GM21528 (cell line): Measurements from ENCODE around the gene ACOT7.
A peak's percentile ranks its signal among the peaks of the same experiment; 100 is the strongest.

Source experiments
- ATAC-seq: cut with Tn5 transposase; IDR thresholded peaks from one replicate; pipeline ENCODE4 v1.9.1; 2021; ENCODE audit warnings: mild to moderate bottlenecking, moderate library complexity; ENCODE audit not compliant: unreplicated experiment, low FRiP score

ACOT7 gene

DNA sequence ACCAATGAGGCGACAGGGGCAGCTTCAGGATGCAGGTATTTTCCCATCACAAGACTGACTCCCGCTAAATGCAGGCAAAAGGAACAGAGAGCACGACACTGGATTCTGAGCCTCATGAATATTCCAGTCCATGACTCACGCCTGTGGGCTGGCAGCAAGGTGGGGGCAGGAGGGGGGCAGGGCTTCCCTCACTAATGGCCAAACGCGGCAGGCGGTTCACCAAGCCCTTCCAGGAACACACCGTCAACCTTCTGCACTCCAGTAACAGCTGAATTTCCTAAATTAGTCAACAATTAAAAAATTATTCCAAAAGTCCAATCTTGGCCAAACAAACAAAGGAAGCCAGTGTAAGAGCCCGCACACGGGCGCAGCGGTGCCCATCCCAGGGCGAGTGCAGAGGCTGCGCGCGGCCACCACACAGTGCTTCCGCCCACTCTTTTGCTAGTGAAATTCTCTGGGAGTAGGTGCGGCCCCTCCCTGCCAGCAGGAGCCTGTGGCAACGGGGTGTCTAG lies 120.1 kb downstream of the ACOT7 start:
- ATAC-seq: no peak

DNA sequence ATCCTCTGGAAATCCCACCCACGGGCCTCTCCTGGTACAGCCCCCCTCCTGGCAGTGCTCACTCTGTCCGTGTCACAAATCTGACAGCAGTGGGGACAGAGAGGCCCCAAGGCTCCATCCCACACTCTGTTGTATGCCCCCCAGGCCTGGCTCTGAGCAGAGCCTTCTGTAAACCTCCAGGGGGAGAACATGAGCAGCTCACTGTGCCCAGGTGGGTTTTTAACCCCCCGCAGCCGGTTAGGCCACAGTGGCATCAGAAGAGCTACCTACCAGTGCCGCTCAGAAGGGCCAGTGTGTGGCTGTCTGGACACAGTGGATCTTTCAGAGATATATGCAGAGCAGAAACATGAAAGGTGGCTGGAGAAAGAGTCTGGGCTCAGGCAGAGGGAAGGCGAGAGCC lies 120.7 kb downstream of the ACOT7 start:
- ATAC-seq: no peak

DNA sequence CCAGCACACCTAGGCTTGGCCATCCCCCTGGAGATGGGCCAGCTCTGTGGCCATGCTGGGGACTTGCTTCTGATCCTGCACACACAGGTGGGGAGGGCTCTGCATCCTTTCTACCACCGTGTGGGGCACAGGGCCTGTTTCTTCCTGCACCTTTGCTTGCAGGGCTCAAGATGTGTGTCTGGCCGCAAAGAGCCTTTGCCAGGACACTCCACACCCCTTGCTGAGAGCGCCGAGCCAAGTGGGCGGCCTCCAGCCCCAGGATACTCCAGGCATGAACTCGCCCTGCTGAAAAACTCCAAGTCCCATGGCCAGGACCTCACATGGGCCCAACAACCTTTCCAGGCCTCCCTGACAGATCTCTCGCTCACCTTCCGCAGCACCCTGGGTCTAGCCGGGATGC lies 121.1 kb downstream of the ACOT7 start:
- ATAC-seq: no peak

DNA sequence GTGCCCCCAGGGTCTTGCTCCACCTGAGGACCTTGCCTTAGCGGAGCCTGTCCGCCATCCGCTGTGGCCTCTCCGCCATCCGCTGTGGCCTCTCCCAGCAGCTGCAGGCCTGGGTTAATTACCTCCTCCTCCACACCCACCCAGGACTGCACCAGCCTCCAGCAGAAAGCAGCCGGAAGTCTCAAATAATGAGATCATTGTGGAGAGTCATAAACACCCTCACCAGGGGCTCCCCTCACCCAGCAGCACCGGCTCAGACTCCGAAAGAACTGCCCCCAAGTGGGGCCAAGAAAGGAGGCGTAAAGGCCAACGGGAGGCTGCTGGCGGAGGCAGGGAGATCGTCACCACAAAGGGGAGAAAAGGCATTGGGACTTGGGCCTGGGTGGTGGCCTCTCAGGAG lies 122.0 kb downstream of the ACOT7 start:
- no peak for ATAC-seq

DNA sequence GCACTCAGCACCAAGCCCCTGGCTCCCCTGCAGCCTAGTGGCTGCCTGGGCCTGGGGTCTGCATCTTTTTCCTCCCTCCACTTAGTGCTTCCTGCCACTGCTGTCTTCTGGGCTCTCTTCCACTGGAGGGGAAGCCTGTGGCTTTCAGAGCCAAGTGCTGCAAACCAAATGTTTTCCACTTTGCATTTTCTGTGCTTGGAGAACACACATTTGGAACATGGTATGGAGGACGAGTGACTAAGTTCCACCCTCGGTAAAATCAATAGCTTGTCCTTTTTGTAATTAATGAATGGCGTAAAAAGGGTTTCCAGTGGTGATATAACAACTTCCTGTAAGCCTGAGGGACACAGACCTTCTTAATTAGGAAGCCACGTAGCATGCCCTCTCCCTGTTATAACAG lies 122.6 kb downstream of the ACOT7 start:
- no peak for ATAC-seq

DNA sequence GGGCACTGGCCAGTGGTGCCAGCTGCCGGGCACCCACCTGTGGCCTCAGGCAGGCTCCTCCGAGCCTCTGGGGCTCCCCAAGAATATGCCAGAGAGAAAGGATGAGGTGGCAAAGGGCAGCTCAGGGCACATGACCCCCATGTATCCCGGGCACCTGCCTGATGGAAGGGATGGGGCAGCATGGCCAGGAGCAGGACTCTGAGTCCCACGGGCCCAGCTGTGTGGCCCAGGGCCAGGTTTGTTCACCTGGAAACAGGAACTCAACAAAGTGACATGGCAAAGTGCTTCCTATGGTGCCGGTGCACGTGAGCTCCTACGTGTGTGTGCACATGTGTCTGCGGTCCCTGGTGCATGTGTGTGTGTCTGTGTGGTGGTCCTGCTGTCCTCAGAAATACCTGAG lies 123.2 kb downstream of the ACOT7 start:
- no peak for ATAC-seq

DNA sequence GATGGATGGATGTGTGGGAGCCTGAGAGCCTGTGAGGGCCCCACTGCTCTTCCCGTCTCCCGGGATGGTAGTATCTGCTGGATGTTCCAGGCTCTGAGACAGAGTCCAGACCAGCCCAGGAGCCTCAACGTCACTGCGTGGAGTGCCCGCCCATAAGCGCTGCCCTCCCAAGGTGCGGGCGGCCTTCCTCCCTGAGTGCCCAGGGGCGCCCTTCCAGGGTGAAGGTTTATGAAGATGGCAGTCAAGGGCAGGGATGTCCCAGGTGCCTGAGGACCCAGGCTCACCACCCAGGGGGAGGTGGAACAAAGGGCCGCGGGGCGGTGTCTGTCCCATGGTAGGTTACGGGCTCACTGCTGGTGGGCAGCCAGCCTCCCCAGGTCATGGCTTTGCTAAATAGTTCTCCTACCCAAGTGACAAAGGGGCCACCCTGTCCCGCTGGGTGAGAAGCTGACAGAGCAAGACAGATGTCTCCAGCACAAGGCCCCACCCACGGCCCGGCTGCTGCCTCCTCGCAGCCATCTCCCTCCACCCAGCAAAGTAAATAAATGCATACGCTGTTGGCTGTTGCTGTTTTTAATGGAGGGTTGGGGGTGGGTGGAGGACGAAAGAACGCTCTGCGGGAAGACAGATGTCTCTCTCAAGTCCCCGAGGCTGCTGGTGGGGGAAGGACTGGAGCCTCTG lies 123.7 kb downstream of the ACOT7 start:
- no peak for ATAC-seq

DNA sequence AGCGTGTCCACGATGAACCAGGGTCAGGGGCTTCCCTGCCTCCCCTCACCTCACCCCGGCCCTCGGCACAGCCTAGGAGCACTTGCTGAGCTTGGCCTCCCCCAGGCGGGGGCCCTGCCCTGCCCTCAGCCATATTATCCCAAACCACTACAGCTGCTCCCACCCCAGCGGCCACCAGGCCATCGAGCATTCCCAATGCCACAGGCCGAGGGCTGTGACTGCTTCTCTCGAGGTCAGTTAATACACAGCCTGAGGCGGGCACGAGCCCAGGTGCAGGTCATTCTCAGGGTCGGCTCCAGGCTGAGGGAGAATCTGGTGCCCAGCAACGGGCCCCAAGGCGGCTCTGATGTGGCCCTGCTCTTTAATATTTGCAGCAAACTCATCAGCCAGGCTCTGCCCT lies 124.3 kb downstream of the ACOT7 start:
- ATAC-seq: no peak

DNA sequence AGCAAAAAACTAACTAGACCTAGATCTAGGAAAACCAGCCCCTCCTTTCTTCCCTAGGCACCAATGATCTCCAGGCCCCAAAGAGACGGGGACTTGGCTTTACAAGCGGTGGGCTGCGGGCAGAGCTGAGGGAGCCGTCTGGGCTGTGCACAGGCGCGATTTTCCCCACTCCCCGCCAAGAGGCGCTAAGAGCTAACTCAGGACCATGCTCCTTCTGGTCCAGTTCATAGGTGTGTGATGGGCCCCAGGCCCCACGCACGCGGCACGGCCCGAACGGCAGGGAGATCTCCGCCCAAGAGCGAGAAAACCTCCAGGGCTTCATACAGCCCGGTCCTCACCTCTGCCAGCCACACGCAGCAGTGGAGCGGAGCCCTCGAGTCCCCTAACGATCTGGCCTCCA lies 125.2 kb downstream of the ACOT7 start:
- ATAC-seq: no peak

DNA sequence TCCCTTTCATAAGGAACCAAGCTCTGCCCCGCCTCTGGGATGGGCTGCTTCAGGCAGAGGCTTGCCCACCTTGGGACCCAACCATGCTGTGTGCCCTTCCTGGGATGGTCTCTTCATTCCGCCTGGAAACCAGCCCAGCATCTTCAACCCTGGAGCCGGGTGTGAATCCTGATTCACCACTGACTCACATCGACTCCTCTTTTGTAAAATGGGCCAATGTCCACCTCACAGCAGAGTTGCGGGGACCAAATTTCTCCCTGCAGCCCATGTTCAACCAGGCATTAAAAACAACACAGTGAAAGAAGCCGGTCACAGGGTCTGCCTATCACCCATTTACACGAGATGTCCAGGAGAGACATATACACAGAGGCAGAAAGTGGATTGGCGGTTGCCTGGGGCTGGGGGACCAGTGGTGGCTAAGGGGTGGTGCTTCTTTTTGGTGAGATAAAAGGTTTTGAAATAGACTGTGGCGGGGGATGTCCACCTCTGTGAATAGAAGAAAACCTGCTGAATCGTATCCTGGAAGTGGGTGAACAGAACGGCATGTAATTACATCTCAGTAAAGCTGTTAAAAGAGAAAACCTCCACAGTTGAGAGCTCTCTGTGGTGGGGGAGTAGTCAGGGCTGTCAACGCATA lies 125.8 kb downstream of the ACOT7 start:
- no peak for ATAC-seq

DNA sequence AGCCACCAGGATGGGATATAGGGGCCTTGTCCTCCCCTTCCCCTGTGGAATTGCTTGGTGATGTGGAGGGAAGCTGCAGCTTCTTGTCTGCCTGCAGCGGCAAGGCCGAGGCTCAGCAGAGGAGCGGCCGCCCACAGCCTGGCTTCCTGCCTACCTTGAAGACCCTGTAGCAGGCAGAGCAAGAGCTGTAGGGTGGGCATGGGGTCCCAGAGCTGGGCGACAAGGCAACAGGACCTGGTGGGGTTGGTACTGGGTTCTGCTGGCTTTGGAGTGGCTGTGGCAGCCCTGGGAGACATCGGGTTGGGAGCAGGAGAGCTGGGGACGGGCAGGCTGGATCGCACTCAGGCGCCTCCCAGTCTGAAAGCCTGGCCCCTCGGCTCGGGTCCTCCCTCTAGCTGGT lies 126.9 kb downstream of the ACOT7 start:
- no peak for ATAC-seq

DNA sequence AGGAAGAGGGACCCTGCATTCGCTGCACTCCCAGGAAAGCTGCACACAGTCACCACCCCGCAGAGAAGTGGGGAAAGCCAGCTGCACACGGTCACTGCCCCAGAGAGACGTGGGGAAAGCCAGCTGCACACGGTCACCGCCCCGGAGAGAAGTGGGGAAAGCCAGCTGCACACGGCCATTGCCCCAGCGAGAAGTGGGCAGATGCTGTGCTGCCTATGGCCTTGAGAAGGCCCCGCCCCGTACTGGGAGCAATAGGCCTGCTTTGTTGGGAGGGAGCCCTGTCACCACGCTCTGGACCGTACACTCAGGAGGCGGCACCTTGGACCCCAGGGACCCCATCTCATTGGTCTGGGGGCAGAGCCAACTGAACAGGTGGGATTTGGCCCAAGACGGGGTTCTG lies 128.4 kb downstream of the ACOT7 start:
- ATAC-seq: no peak

DNA sequence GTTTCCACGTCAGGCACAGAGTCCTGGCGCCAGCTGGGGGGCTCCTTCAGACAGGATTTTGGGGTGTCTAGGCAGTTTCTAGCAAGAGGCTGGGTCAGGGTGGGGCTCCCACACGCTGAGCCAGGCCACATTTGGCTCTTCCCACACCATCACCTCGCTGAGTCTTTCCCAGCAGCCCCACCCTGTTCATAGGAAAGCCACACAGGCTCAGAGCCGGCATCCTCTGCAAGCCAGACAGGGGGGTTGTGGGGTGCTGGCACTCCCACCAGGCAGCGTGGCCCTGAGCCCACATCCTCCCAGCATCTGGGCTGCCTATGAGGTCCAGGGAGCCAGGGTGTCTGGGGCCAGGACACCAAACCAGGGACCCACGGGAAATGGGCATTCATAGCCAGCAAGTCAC lies 129.9 kb downstream of the ACOT7 start:
- ATAC-seq: no peak

DNA sequence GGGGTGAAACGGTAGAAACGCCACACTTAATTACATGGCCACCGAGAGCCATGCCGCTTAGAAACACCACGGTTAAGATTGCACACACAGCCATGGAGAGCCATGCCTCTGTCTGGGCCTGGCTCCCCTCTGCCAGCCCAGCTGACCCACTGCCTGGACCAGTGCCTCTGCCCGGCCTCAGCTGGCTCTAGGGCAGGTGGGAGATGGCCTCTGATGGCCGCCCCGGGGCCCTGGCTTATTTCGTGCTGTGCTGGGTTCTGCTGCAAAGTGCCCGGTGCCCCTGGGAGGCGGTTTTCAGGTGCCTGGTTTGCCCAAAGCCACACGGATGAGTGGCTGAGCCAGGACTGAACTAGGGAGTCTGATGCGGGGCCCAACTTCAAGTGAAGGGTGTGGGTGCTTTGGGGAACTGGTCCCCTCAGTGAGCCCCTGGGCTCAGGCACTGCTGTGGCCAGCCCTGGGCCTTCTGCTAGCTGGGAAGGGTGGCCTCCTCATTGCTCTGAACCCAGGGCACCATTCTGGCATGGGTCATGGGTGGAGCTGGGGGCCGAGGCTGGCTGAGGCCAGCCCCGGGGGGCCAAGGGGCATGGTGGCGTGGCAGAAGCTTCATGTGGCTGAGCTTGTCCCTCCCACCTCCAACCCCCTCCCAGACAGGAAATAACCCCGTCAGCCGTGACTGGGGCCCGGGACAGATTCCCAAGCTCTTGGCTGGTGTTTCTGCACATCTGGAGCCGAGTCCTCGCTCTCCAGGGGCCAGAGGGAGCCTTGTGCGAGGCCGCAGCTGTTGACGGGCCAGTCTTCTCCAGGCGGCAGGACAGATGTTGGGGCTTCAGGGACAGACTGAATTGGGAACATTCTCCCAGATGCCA lies 130.8 kb downstream of the ACOT7 start:
- no peak for ATAC-seq

DNA sequence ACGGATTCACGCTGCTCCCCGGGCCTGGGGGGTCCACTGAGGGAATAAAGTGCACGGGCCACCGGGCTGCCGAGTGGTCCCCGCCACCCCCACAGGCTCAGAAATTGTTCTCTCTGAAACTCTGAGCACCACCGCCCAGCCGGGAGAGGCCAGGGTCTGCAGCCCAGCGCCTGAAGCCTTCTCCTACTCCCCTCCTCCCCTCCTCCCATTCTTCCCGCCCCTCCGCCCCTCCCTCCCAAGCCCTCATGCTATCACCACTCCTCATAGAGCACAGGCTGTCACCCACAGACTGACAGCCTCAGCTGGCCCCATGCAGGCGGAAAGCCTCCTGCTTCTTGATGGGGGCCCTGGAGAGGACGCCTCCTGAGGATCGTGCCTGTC lies 132.0 kb downstream of the ACOT7 start:
- ATAC-seq: no peak

DNA sequence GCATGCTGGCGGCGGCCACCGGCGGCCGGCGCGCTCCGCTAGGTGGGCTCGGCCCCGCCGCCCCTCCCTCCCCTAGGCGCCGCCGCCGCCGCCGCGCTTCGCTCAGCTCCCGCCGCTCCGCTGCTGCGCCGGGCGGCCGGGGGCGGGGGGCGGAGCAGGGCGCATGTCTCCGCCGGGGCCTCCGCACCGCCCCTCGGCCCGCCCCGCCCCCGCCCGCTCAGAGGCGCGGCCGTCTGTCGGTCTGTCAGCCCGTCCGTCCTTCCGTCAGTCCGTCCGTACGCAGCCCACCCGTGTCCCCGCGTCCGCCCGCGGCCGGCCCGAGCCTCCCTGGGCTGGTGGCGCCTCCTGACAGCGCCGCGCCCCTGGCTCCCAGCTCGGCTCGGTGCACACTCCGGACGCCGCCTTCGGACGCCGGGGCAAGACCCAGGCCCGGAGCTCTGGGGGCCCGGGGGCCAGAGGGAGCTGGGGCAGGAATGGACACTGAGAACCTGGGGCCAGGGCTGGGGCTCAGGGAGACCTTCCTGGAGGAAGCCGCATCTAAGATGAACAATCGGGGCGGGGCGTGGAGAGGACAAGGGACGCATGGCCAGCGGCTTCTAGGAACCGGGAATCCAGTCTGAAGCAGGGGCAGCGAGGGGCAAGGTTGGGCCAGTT lies 132.5 kb downstream of the ACOT7 start, which contains the start of gene GPR153:
GPR153 (minus strand) TSS at position 138 of the 654 bp plus-strand sequence. CDS start 6,193 bp downstream, outside the sequence.
- peak; percentile 41 for ATAC-seq

DNA sequence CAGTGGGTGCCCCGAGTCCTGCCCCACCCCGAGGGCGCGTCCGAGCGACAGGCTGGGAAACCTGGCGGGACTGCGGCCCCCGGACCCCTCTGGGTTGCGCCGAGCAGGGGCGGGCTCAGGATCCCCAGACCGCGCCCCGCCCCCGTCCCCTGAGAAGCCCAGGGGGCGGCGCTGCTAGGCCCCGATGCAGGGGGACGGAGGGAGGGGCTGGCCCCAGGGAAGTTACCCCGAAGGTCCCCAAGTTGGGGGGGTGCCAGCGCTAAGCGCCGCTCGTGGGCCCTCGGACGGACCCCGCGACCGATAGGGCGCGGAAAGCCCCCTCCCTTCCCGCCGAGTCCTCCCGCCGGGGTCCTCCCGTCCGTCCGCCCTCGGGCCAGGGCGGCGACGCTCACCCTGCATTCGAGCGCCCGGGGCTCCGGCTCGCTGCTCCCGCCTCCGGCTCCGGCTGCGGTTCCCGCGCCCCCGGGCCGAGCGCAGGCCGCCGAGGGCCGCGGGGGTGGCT lies 133.1 kb downstream of the ACOT7 start:
- peak; percentile 36 for ATAC-seq

DNA sequence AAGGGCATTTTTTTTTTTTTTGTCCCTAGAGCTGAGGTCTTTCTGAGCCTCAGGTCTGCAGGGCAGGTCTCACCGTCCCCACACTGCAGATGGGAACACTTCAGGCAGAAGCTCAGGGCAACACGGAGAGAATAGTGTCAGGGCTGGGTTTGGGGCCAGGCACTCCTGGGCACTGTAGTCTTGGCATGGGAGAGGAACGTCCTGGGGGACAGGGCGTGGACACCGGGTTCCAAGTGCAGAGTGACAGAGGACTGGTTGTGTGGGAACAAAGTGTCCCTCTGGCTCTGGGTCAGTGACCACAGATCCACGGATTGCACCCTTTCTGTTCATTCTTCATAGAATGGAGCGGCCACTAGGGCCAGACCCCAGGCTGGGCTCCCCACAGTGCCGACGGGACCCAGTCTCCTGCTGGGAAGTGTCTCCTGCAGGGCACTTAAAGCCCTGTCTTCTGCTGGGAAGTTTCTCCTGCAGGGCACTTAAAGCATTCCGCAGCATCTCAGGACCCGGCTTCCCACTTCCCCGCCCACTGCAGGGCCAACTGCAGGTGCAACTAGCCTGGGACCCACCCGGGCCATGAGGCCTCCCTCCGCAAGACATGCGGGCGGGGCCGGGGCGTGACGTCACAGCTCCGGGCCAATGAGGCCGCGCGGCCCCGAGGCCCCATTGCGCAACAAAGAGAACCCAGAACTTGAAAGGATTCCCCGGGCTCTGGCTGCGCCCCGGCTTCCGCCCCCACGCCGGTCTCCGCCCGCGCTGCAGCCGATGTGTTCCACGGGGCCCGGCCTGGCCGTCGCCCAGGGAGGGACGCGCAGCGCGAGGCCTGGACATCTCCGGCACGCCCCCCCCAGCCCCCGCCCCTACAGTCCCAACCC lies 133.8 kb downstream of the ACOT7 start:
- peak; percentile 55 for ATAC-seq

DNA sequence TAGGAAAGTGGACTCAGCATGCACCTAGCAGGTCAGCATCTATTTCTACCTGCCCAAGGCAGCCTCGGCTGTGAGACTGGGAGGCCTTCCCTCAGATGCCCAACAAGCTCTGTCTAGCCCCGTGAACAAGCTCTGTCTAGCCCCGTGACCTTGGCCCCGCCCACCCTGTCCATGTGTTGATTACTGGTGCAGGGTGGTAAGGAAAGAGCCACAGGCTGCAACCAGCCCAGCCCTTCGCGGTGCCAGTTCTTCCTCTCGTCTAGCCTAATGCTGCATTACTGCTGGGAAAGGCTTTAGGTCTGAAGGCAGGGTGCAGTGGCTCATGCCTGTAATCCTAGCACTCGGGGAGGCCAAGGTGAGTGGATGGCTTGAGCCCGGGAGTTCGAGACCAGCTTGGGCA lies 134.9 kb downstream of the ACOT7 start:
- no peak for ATAC-seq
